Right lobe of liver (tissue), 6 donors: ENCODE data around the gene SYNE1. TPM values are rescaled to one million over a fixed set of nuclear protein-coding genes. Genes with fewer than 3 reads are reported as not detected.

Experiments used
- ATAC-seq, 4 donors: fragments of 200-7000 bp; cut with Tn5 transposase; one replicate each; pipeline ENCODE4 v1.9.1; 2020; ENCODE audit warnings: mild to moderate bottlenecking in 4 of 4, moderate library complexity in 4 of 4
- DNase-seq, 3 donors: peaks; one replicate each; pipeline ENCODE4 v3.0.0-alpha.2; 2020
- H3K27ac ChIP-seq, 3 donors: fragments of 200-600 bp; one replicate each; pipeline ENCODE4 v1.8.0; 2022
- H3K27me3 ChIP-seq, 2 donors: fragments of 200-600 bp; one replicate each; pipeline ENCODE4 v1.8.0; 2022
- H3K36me3 ChIP-seq, 4 donors: fragments of 200-600 bp; sonication (generic) in 1 of 4; one replicate each; pipeline versions ENCODE4 v1.5.1 to v1.8.0; 2017 to 2022; ENCODE audit warnings: control low read depth in 1 of 4
- H3K4me1 ChIP-seq, 4 donors: fragments of 200-600 bp; sonication (generic) in 1 of 4; one replicate each; pipeline versions ENCODE4 v1.5.1 to v1.8.0; 2017 to 2022; ENCODE audit warnings: control low read depth in 1 of 4
- H3K4me3 ChIP-seq, 3 donors: fragments of 200-600 bp; one replicate each; pipeline ENCODE4 v1.8.0; 2022
- H3K9me3 ChIP-seq, 4 donors: fragments of 200-600 bp; sonication (generic) in 1 of 4; one replicate each; pipeline versions ENCODE4 v1.5.1 to v1.8.0; 2017 to 2022; ENCODE audit warnings: control low read depth in 1 of 4
- POLR2A ChIP-seq: fragments of 450-650 bp; IDR thresholded peaks from one replicate; pipeline ENCODE4 v1.6.1; 2017; ENCODE audit warnings: antibody characterized with exemption, mild to moderate bottlenecking
- WGBS: methylation state at CpG from one replicate; pipeline ENCODE4 v1.1.6; 2018; ENCODE audit warnings: low coverage, low lambda C conversion rate; ENCODE audit not compliant: insufficient coverage; ENCODE audit errors: missing lambda C conversion rate; 5-methylcytosine and 5-hydroxymethylcytosine counted together
- intact Hi-C, 2 donors: fragments of 100-400 bp; cut with DNase I; formaldehyde crosslinking; loops; one replicate each; pipeline versions ENCODE4 v1.11.2 to v1.14.1; 2022
- total RNA-seq, 6 experiments: library from RNA; depleted of rRNA in 2 of 6; stranded (reverse); fragments of >200 nt in 2 of 6; fragmentation: NEBNext Ultra II Directional in 3 of 6; extraction: Animal tissue kit (Norgen Biotek cat#: 25700) in 3 of 6; gene quantifications; one replicate each; pipeline versions ENCODE4 v1.1.0 to v1.2.4, GENCODE V29; 2016 to 2023
- TF ChIP-seq, protein P1 (sequence below), 4 donors: fragments of 200-600 bp in 3 of 4; fragments of 450-650 bp in 1 of 4; IDR thresholded peaks; one replicate each; pipeline versions ENCODE4 v1.5.1 to v1.8.0; 2016 to 2022; ENCODE audit warnings: antibody characterized with exemption in 4 of 4, mild to moderate bottlenecking in 2 of 4
- donor health status: DM: no; HTN: yes; CAD: no.
- donor health status: DM: no; HTN: no; CAD: no.
- donor health status: DM: no; HTN: no; CAD: no.
- donor health status: DM: no; HTN: yes; CAD: no.
- donor health status: DM: no; HTN: yes; CAD: no.

The SYNE1 gene
- total RNA-seq, 6 experiments from 2014 or later = 22.8 to 43.2 (median 25.0) TPM

DNA sequence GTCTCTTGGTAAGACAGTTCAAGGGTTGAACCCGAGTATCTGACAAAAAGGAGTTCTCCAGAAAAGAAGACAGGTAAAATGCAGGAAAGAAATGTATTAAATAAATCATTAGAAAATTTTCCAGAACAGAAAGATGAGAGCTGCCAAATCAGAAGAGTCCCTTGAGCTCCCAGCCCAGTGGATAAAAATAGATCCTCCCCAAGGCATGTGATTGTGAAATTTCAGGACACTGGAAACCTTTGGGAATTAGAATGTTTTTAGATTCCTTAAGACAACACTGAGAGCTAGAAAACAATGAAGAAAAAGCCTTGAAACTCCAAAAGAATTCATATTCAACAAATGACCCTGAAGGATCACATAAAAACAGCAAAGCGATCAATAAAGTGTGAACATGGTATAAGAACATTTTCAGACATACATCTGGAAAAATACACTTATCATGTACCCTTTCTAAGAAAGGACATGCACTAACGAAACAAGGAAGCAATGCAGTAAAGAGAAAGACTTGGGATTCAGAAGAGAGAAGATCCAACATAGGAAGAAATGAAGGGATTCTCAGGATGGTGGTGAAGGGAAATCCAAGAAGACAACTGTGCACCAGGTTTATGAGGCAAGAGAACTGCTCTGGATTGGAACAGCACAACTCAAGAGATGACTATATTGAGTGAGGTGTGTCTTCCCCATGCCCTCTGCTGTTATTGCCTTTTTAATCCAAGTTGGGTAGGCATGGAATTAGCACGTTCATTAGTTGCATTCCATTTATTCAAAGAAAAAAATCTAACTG, 390.4 kb downstream of the SYNE1 start:
- WGBS = 95% methylated on average over 3 of the region's 4 CpGs
- no peaks in the 10 kb centered on the region for H3K27me3 ChIP-seq
- H3K4me3 ChIP-seq = no peak overlapping the region
- ATAC-seq = no peak
- no peak for DNase-seq
- peaks cover 0 to 18% (median 5%) of the 10 kb centered on the region in 4 donors for H3K36me3 ChIP-seq
- H3K9me3 ChIP-seq = no peaks in the 10 kb centered on the region
- TF ChIP-seq, protein P1, sequence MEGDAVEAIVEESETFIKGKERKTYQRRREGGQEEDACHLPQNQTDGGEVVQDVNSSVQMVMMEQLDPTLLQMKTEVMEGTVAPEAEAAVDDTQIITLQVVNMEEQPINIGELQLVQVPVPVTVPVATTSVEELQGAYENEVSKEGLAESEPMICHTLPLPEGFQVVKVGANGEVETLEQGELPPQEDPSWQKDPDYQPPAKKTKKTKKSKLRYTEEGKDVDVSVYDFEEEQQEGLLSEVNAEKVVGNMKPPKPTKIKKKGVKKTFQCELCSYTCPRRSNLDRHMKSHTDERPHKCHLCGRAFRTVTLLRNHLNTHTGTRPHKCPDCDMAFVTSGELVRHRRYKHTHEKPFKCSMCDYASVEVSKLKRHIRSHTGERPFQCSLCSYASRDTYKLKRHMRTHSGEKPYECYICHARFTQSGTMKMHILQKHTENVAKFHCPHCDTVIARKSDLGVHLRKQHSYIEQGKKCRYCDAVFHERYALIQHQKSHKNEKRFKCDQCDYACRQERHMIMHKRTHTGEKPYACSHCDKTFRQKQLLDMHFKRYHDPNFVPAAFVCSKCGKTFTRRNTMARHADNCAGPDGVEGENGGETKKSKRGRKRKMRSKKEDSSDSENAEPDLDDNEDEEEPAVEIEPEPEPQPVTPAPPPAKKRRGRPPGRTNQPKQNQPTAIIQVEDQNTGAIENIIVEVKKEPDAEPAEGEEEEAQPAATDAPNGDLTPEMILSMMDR (IDR thresholded peaks at IDR 0.05) = no peak
- TF ChIP-seq POLR2A = no peak
- intact Hi-C loops = no loop called here
- H3K27ac ChIP-seq = peak overlapping the region in 1 of 3 donors; percentile 15
- no peaks in the 10 kb centered on the region for H3K4me1 ChIP-seq

DNA sequence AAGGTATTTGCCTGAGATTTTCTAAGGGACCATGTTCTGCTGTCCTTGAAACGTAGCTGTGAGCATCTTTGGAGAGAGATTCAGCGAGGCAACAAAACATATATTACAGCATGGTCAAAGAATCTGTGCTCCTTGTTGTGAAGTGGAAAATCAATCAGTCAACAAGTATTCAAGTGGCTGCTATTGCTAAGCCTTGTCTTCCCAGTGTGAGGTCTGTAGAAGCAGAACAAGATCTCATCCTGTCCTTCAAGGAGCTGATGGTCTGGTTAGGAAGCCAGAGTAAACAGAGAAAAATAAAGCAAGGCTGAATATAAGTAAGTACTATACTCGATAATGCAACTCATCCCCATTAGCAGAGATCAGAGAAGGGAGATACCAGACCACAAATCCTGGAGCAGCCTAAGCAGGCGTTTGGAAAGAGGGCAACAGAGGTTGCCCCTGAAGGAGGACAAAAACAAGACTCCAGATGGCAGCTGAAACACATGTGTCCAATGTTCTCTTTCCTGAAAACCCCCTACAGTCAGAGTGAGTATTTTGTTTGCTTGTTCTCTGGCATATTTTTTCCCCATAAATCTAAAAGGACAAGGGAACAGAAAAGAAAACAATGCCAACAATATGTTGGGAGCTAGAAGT, 392.0 kb downstream of the SYNE1 start:
- Histone ChIP-seq H3K4me1 (no peaks in the 10 kb centered on the region), H3K27me3 (no peaks in the 10 kb centered on the region), H3K4me3 (no peak overlapping the region), H3K27ac (no peak overlapping the region), H3K9me3 (no peaks in the 10 kb centered on the region), H3K36me3 (peaks cover 0 to 27% (median 12%) of the 10 kb centered on the region in 4 donors)
- 84% methylated on average over 4 of the region's 4 CpGs for WGBS
- no peak for DNase-seq
- TF ChIP-seq, protein P1 (IDR thresholded peaks at IDR 0.05) = no peak
- no peak for TF ChIP-seq POLR2A
- ATAC-seq = no peak
- intact Hi-C loops = no loop called here

- WGBS = 52% methylated on average over 5 of the region's 7 CpGs
- H3K4me3 ChIP-seq = no peak overlapping the region
- no peaks in the 10 kb centered on the region for H3K27me3 ChIP-seq
- ATAC-seq = peak in 2 of 4 donors; percentile 18 to 55
- H3K4me1 ChIP-seq = no peaks in the 10 kb centered on the region
- intact Hi-C loops = no loop called here
- no peaks in the 10 kb centered on the region for H3K9me3 ChIP-seq
- H3K36me3 ChIP-seq = peaks cover 0 to 56% (median 24%) of the 10 kb centered on the region in 4 donors
- H3K27ac ChIP-seq = no peak overlapping the region
- DNase-seq = no peak
- no peak for TF ChIP-seq POLR2A
- TF ChIP-seq, protein P1 (IDR thresholded peaks at IDR 0.05) = no peak
Measured at GRCh38 chr6:152241013-152241766, 396.0 kb downstream of the SYNE1 start.

- Histone ChIP-seq H3K4me3 (no peak overlapping the region), H3K9me3 (no peaks in the 10 kb centered on the region), H3K36me3 (peaks cover 0 to 63% (median 28%) of the 10 kb centered on the region in 4 donors), H3K4me1 (no peaks in the 10 kb centered on the region), H3K27ac (no peak overlapping the region), H3K27me3 (no peaks in the 10 kb centered on the region)
- ATAC-seq = no peak
- no peak for DNase-seq
- TF ChIP-seq, protein P1 (IDR thresholded peaks at IDR 0.05) = no peak
- TF ChIP-seq POLR2A = no peak
- WGBS = 77% methylated on average over 3 of the region's 3 CpGs
- intact Hi-C loops = no loop called here
Measured at GRCh38 chr6:152240436-152240835, 396.7 kb downstream of the SYNE1 start.
